Measurements from ENCODE around the gene UGT1A8. TPM values are rescaled to one million over a fixed set of nuclear protein-coding genes. Genes with fewer than 3 reads are reported as not detected.

UGT1A8 gene
- total RNA-seq, 4 donors from 2014 or later, result not detected

GRCh38 chr2:233680361-233681045 is 63.1 kb downstream of the UGT1A8 start:
- Histone ChIP-seq H3K27me3 (no peaks in the 10 kb centered on the region), H3K27ac (replicated peaks in 1 of 4) (no peak overlapping the region), H3K4me3 (no peak overlapping the region), H3K4me1 (no peaks in the 10 kb centered on the region), H3K9me3 (no peaks in the 10 kb centered on the region), H3K36me3 (no peaks in the 10 kb centered on the region)
- 88% methylated on average over 4 of the region's 4 CpGs for WGBS
- no peak for TF ChIP-seq CTCF (IDR thresholded peaks at IDR 0.05)
- no peak for TF ChIP-seq POLR2AphosphoS5 (IDR thresholded peaks at IDR 0.05)
- TF ChIP-seq POLR2A (IDR thresholded peaks at IDR 0.05; ENCODE audit: low read depth), result no peak
- no peak for TF ChIP-seq EP300 (IDR thresholded peaks at IDR 0.05)
- DNase-seq (ENCODE audit: extremely low spot score), result no peak
- intact Hi-C loops (cut with DNase I), result no loop called here

- H3K9me3 ChIP-seq, result no peaks in the 10 kb centered on the region
- TF ChIP-seq POLR2AphosphoS5 (IDR thresholded peaks at IDR 0.05), result no peak
- H3K27ac ChIP-seq (replicated peaks in 1 of 4), result no peak within 1 kb of the TSS
- no peaks in the 10 kb centered on the region for H3K4me1 ChIP-seq
- H3K27me3 ChIP-seq, result no peaks in the 10 kb centered on the region
- H3K4me3 ChIP-seq, result no peak within 1 kb of the TSS
- 79% methylated on average over 5 of the region's 5 CpGs for WGBS
- no peak for DNase-seq (ENCODE audit: extremely low spot score)
- no peaks in the 10 kb centered on the region for H3K36me3 ChIP-seq
- intact Hi-C loops (cut with DNase I), result no loop called here
Observed at GRCh38 chr2:233681521-233682099, 64.2 kb downstream of the UGT1A8 start, which contains the start of gene UGT1A7. UGT1A7 (plus strand) TSS chr2:233681901; CDS start chr2:233681938, 37 bp downstream.

- 78% methylated on average over 1 of the region's 1 CpG for WGBS
Observed at GRCh38 chr2:233684640-233685039, 67.2 kb downstream of the UGT1A8 start.

GRCh38 chr2:233686928-233687327 is 69.5 kb downstream of the UGT1A8 start:
- no peaks in the 10 kb centered on the region for H3K36me3 ChIP-seq
- TF ChIP-seq CTCF (IDR thresholded peaks at IDR 0.05) (no peak), POLR2AphosphoS5 (IDR thresholded peaks at IDR 0.05) (no peak), POLR2A (IDR thresholded peaks at IDR 0.05; ENCODE audit: low read depth) (no peak), EP300 (IDR thresholded peaks at IDR 0.05) (no peak)
- DNase-seq (ENCODE audit: extremely low spot score), result no peak
- intact Hi-C loops (cut with DNase I), result no loop called here
- H3K4me3 ChIP-seq, result no peak overlapping the region
- 89% methylated on average over 5 of the region's 5 CpGs for WGBS
- H3K4me1 ChIP-seq, result no peaks in the 10 kb centered on the region
- no peak overlapping the region for H3K27ac ChIP-seq (replicated peaks in 1 of 4)
- H3K27me3 ChIP-seq, result no peaks in the 10 kb centered on the region
- no peaks in the 10 kb centered on the region for H3K9me3 ChIP-seq

More at GRCh38 chr2:233684640-233685039, 67.2 kb downstream of the UGT1A8 start:
- no peak for TF ChIP-seq POLR2A (IDR thresholded peaks at IDR 0.05; ENCODE audit: low read depth)
- Histone ChIP-seq H3K27me3 (no peaks in the 10 kb centered on the region), H3K9me3 (no peaks in the 10 kb centered on the region), H3K4me3 (no peak overlapping the region), H3K4me1 (no peaks in the 10 kb centered on the region), H3K27ac (replicated peaks in 1 of 4) (no peak overlapping the region), H3K36me3 (no peaks in the 10 kb centered on the region)
- DNase-seq (ENCODE audit: extremely low spot score), result no peak
- intact Hi-C loops (cut with DNase I), result no loop called here

- Histone ChIP-seq H3K9me3 (no peaks in the 10 kb centered on the region), H3K27ac (replicated peaks in 1 of 4) (no peak overlapping the region), H3K4me3 (no peak overlapping the region), H3K36me3 (no peaks in the 10 kb centered on the region), H3K27me3 (no peaks in the 10 kb centered on the region), H3K4me1 (no peaks in the 10 kb centered on the region)
- DNase-seq (ENCODE audit: extremely low spot score), result no peak
- intact Hi-C loops (cut with DNase I), result no loop called here
- no peak for TF ChIP-seq CTCF (IDR thresholded peaks at IDR 0.05)
- TF ChIP-seq EP300 (IDR thresholded peaks at IDR 0.05), result no peak
- TF ChIP-seq POLR2A (IDR thresholded peaks at IDR 0.05; ENCODE audit: low read depth), result no peak
- TF ChIP-seq POLR2AphosphoS5 (IDR thresholded peaks at IDR 0.05), result no peak
- 84% methylated on average over 5 of the region's 5 CpGs for WGBS
Observed at GRCh38 chr2:233688341-233688740, 70.9 kb downstream of the UGT1A8 start.

Measured in esophagus muscularis mucosa (tissue), 4 donors.